ENCODE results near the gene DNMT3A.
A peak's percentile ranks its signal among the peaks of the same experiment; 100 is the strongest.

The DNMT3A gene

GRCh38 chr2:25331686-25332365 is 9.9 kb downstream of the DNMT3A start:
- H3K9ac ChIP-seq (ENCODE audit: low read length) = no peak overlapping the region
- no peak for DNase-seq
- H3K4ac ChIP-seq (ENCODE audit: low read depth in 1 of 2, low read length in 2 of 2) = no peak overlapping the region
- no peak overlapping the region for H3K23ac ChIP-seq (ENCODE audit: low read length in 2 of 2)
- no peak overlapping the region for H2BK12ac ChIP-seq (ENCODE audit: low read length in 2 of 2)
- no peak overlapping the region for H2AFZ ChIP-seq (ENCODE audit: low read depth, low read length)
- 93% methylated on average over 23 of the region's 23 CpGs for WGBS
- H4K8ac ChIP-seq (ENCODE audit: low read length) = peak overlapping the region; percentile 36
- peaks cover 12% of the 10 kb centered on the region for H3K4me1 ChIP-seq (ENCODE audit: control insufficient read depth, insufficient read depth, low read depth, low read length)
- no peak overlapping the region for H3K27ac ChIP-seq (ENCODE audit: low read length, poor library complexity, severe bottlenecking)
- peaks cover 3 to 26% of the 10 kb centered on the region in 2 experiments for H3K36me3 ChIP-seq (ENCODE audit: control insufficient read depth in 1 of 2, insufficient read depth in 2 of 2, low read depth in 1 of 2, low read length in 2 of 2)
- no peak overlapping the region for H3K18ac ChIP-seq (ENCODE audit: low read depth in 1 of 2, low read length in 2 of 2)
- peaks cover under 1% of the 10 kb centered on the region for H3K9me3 ChIP-seq (ENCODE audit: control insufficient read depth, low read length)
- H4K91ac ChIP-seq (ENCODE audit: low read length) = no peak overlapping the region
- H3K27me3 ChIP-seq (ENCODE audit: control insufficient read depth in 1 of 2, insufficient read depth in 1 of 2, low read length in 2 of 2) = no peaks in the 10 kb centered on the region
- H2BK15ac ChIP-seq (ENCODE audit: low read depth, poor library complexity, severe bottlenecking) = no peak overlapping the region
- peaks cover 76% of the 10 kb centered on the region for H3K79me1 ChIP-seq (replicated peaks; ENCODE audit: low read length, poor library complexity, severe bottlenecking)
- no peak overlapping the region for H2AK5ac ChIP-seq (ENCODE audit: low read length, severe bottlenecking)
- no peak overlapping the region for H3K14ac ChIP-seq (ENCODE audit: low read length in 2 of 2)
- H3K4me3 ChIP-seq (ENCODE audit: insufficient read depth in 1 of 2, low read depth in 1 of 2, low read length in 2 of 2) = no peak overlapping the region
- H3K4me2 ChIP-seq (ENCODE audit: low read length, poor library complexity, severe bottlenecking) = no peak overlapping the region
- H2BK120ac ChIP-seq (ENCODE audit: low read depth, low read length) = no peak overlapping the region
- no peak overlapping the region for H2BK5ac ChIP-seq (ENCODE audit: low read depth, low read length, poor library complexity, severe bottlenecking)

- 93% methylated on average over 4 of the region's 4 CpGs for WGBS
- H3K9ac ChIP-seq (ENCODE audit: low read length) = no peak overlapping the region
- no peak overlapping the region for H4K8ac ChIP-seq (ENCODE audit: low read length)
- H3K14ac ChIP-seq (ENCODE audit: low read length in 2 of 2) = no peak overlapping the region
- no peak for DNase-seq
- H3K23ac ChIP-seq (ENCODE audit: low read length in 2 of 2) = no peak overlapping the region
- no peak overlapping the region for H3K27ac ChIP-seq (ENCODE audit: low read length, poor library complexity, severe bottlenecking)
- H3K27me3 ChIP-seq (ENCODE audit: control insufficient read depth in 1 of 2, insufficient read depth in 1 of 2, low read length in 2 of 2) = no peaks in the 10 kb centered on the region
- H4K91ac ChIP-seq (ENCODE audit: low read length) = no peak overlapping the region
- no peak overlapping the region for H2AFZ ChIP-seq (ENCODE audit: low read depth, low read length)
- peaks cover 75% of the 10 kb centered on the region for H3K79me1 ChIP-seq (replicated peaks; ENCODE audit: low read length, poor library complexity, severe bottlenecking)
- no peak overlapping the region for H3K4me3 ChIP-seq (ENCODE audit: insufficient read depth in 1 of 2, low read depth in 1 of 2, low read length in 2 of 2)
- no peak overlapping the region for H3K4me2 ChIP-seq (ENCODE audit: low read length, poor library complexity, severe bottlenecking)
- H2BK120ac ChIP-seq (ENCODE audit: low read depth, low read length) = no peak overlapping the region
- H3K4ac ChIP-seq (ENCODE audit: low read depth in 1 of 2, low read length in 2 of 2) = no peak overlapping the region
- no peak overlapping the region for H2BK5ac ChIP-seq (ENCODE audit: low read depth, low read length, poor library complexity, severe bottlenecking)
- no peak overlapping the region for H3K18ac ChIP-seq (ENCODE audit: low read depth in 1 of 2, low read length in 2 of 2)
- H3K4me1 ChIP-seq (ENCODE audit: control insufficient read depth, insufficient read depth, low read depth, low read length) = peaks cover 11% of the 10 kb centered on the region
- H3K36me3 ChIP-seq (ENCODE audit: control insufficient read depth in 1 of 2, insufficient read depth in 2 of 2, low read depth in 1 of 2, low read length in 2 of 2) = peaks cover 9 to 32% of the 10 kb centered on the region in 2 experiments
- no peak overlapping the region for H2BK15ac ChIP-seq (ENCODE audit: low read depth, poor library complexity, severe bottlenecking)
- peaks cover 8% of the 10 kb centered on the region for H3K9me3 ChIP-seq (ENCODE audit: control insufficient read depth, low read length)
- H2AK5ac ChIP-seq (ENCODE audit: low read length, severe bottlenecking) = no peak overlapping the region
- H2BK12ac ChIP-seq (ENCODE audit: low read length in 2 of 2) = no peak overlapping the region
Measured at GRCh38 chr2:25330937-25331336, 10.8 kb downstream of the DNMT3A start.

- Histone ChIP-seq H3K4me3 (ENCODE audit: insufficient read depth in 1 of 2, low read depth in 1 of 2, low read length in 2 of 2) (no peak overlapping the region), H3K4me2 (ENCODE audit: low read length, poor library complexity, severe bottlenecking) (no peak overlapping the region), H3K4ac (ENCODE audit: low read depth in 1 of 2, low read length in 2 of 2) (no peak overlapping the region), H3K27ac (ENCODE audit: low read length, poor library complexity, severe bottlenecking) (no peak overlapping the region), H2AK5ac (ENCODE audit: low read length, severe bottlenecking) (no peak overlapping the region), H2BK120ac (ENCODE audit: low read depth, low read length) (no peak overlapping the region), H3K9ac (ENCODE audit: low read length) (no peak overlapping the region), H3K18ac (ENCODE audit: low read depth in 1 of 2, low read length in 2 of 2) (no peak overlapping the region), H2BK5ac (ENCODE audit: low read depth, low read length, poor library complexity, severe bottlenecking) (no peak overlapping the region), H2AFZ (ENCODE audit: low read depth, low read length) (no peak overlapping the region), H3K14ac (ENCODE audit: low read length in 2 of 2) (no peak overlapping the region), H3K27me3 (ENCODE audit: control insufficient read depth in 1 of 2, insufficient read depth in 1 of 2, low read length in 2 of 2) (no peaks in the 10 kb centered on the region), H3K79me1 (replicated peaks; ENCODE audit: low read length, poor library complexity, severe bottlenecking) (peaks cover 76% of the 10 kb centered on the region), H4K8ac (ENCODE audit: low read length) (no peak overlapping the region), H2BK12ac (ENCODE audit: low read length in 2 of 2) (no peak overlapping the region), H3K36me3 (ENCODE audit: control insufficient read depth in 1 of 2, insufficient read depth in 2 of 2, low read depth in 1 of 2, low read length in 2 of 2) (peaks cover 9 to 32% of the 10 kb centered on the region in 2 experiments), H3K4me1 (ENCODE audit: control insufficient read depth, insufficient read depth, low read depth, low read length) (peaks cover 11% of the 10 kb centered on the region), H2BK15ac (ENCODE audit: low read depth, poor library complexity, severe bottlenecking) (no peak overlapping the region), H3K9me3 (ENCODE audit: control insufficient read depth, low read length) (peaks cover 8% of the 10 kb centered on the region), H4K91ac (ENCODE audit: low read length) (peak overlapping the region; percentile 1), H3K23ac (ENCODE audit: low read length in 2 of 2) (no peak overlapping the region)
- 92% methylated on average over 10 of the region's 10 CpGs for WGBS
- no peak for DNase-seq
Measured at GRCh38 chr2:25330273-25330672, 11.5 kb downstream of the DNMT3A start.

- H3K27ac ChIP-seq (ENCODE audit: low read length, poor library complexity, severe bottlenecking) = no peak overlapping the region
- no peak overlapping the region for H3K23ac ChIP-seq (ENCODE audit: low read length in 2 of 2)
- H4K8ac ChIP-seq (ENCODE audit: low read length) = peak overlapping the region; percentile 47
- no peak overlapping the region for H2BK5ac ChIP-seq (ENCODE audit: low read depth, low read length, poor library complexity, severe bottlenecking)
- H3K4me2 ChIP-seq (ENCODE audit: low read length, poor library complexity, severe bottlenecking) = no peak overlapping the region
- no peak overlapping the region for H4K91ac ChIP-seq (ENCODE audit: low read length)
- no peaks in the 10 kb centered on the region for H3K27me3 ChIP-seq (ENCODE audit: control insufficient read depth in 1 of 2, insufficient read depth in 1 of 2, low read length in 2 of 2)
- peaks cover 21% of the 10 kb centered on the region for H3K4me1 ChIP-seq (ENCODE audit: control insufficient read depth, insufficient read depth, low read depth, low read length)
- H3K4me3 ChIP-seq (ENCODE audit: insufficient read depth in 1 of 2, low read depth in 1 of 2, low read length in 2 of 2) = no peak overlapping the region
- peaks cover 9 to 32% of the 10 kb centered on the region in 2 experiments for H3K36me3 ChIP-seq (ENCODE audit: control insufficient read depth in 1 of 2, insufficient read depth in 2 of 2, low read depth in 1 of 2, low read length in 2 of 2)
- no peak overlapping the region for H3K18ac ChIP-seq (ENCODE audit: low read depth in 1 of 2, low read length in 2 of 2)
- no peak overlapping the region for H3K14ac ChIP-seq (ENCODE audit: low read length in 2 of 2)
- H3K9ac ChIP-seq (ENCODE audit: low read length) = no peak overlapping the region
- 95% methylated on average over 27 of the region's 27 CpGs for WGBS
- no peak overlapping the region for H2AK5ac ChIP-seq (ENCODE audit: low read length, severe bottlenecking)
- no peak overlapping the region for H2BK120ac ChIP-seq (ENCODE audit: low read depth, low read length)
- no peak overlapping the region for H3K4ac ChIP-seq (ENCODE audit: low read depth in 1 of 2, low read length in 2 of 2)
- peaks cover 80% of the 10 kb centered on the region for H3K79me1 ChIP-seq (replicated peaks; ENCODE audit: low read length, poor library complexity, severe bottlenecking)
- peaks cover 8% of the 10 kb centered on the region for H3K9me3 ChIP-seq (ENCODE audit: control insufficient read depth, low read length)
- DNase-seq = no peak
- H2BK15ac ChIP-seq (ENCODE audit: low read depth, poor library complexity, severe bottlenecking) = no peak overlapping the region
- no peak overlapping the region for H2AFZ ChIP-seq (ENCODE audit: low read depth, low read length)
- H2BK12ac ChIP-seq (ENCODE audit: low read length in 2 of 2) = no peak overlapping the region
Measured at GRCh38 chr2:25328152-25329085, 13.3 kb downstream of the DNMT3A start.
